HEK293 (cell line): ENCODE measurements around the gene ADRA1B.

Experiments used
- CTCF ChIA-PET: fragments of 350-600 bp; formaldehyde crosslinking; extraction: SDS; loops from one replicate; lab custom pipeline; 2021; ENCODE audit warnings: antibody characterized with exemption; lab: Yijun Ruan, JAX
- POLR2A ChIA-PET: fragments of 300-600 bp; formaldehyde crosslinking; extraction: SDS; loops from one replicate; lab custom pipeline; 2020; ENCODE audit warnings: antibody characterized with exemption, inconsistent platforms; lab: Yijun Ruan, JAX
- H3K27ac ChIP-seq: fragments of 200-500 bp; sonication (Bioruptor generic); 2 replicates; pipeline ENCODE4 v1.5.1; 2014; ENCODE audit warnings: low read depth, low read length, control low read depth, inconsistent platforms; ENCODE audit errors: extremely low read depth
- H3K36me3 ChIP-seq, 2 experiments: fragments of 200-500 bp in 1 of 2; sonication (Bioruptor generic) in 1 of 2; 1 replicate in 1 of 2; 2 replicates in 1 of 2; pipeline ENCODE4 v1.5.1; 2014 to 2017; ENCODE audit warnings: inconsistent platforms in 2 of 2, low read length in 2 of 2; ENCODE audit not compliant: control insufficient read depth in 2 of 2, insufficient read depth in 1 of 2
- H3K4me1 ChIP-seq: fragments of 200-500 bp; sonication (Bioruptor generic); 2 replicates; pipeline ENCODE4 v1.5.1; 2014; ENCODE audit warnings: mild to moderate bottlenecking, low read length, inconsistent platforms; ENCODE audit not compliant: control insufficient read depth, insufficient read depth
- H3K4me3 ChIP-seq: 2 replicates; pipeline ENCODE4 v1.5.1; 2011; ENCODE audit warnings: low read depth, mild to moderate bottlenecking, control low read depth, low read length, moderate library complexity
- H3K9me3 ChIP-seq: fragments of 200-500 bp; sonication (Bioruptor generic); 2 replicates; pipeline ENCODE4 v1.5.1; 2014; ENCODE audit warnings: low read depth, low read length, inconsistent platforms; ENCODE audit not compliant: control insufficient read depth, insufficient read depth
- AEBP2 ChIP-seq: fragments of 450-650 bp; formaldehyde crosslinking; IDR thresholded peaks from 2 replicates; pipeline ENCODE4 v1.5.1; 2016; ENCODE audit warnings: missing biosample characterization, missing genetic modification characterization, borderline replicate concordance
- GLI4 ChIP-seq: fragments of 450-650 bp; formaldehyde crosslinking; IDR thresholded peaks from 2 replicates; pipeline ENCODE4 v1.5.1; 2016; ENCODE audit warnings: missing biosample characterization, missing genetic modification characterization
- GLIS1 ChIP-seq: fragments of 450-650 bp; formaldehyde crosslinking; IDR thresholded peaks from 2 replicates; pipeline ENCODE4 v1.5.1; 2016; ENCODE audit warnings: missing biosample characterization, missing genetic modification characterization
- HOXC10 ChIP-seq: sonication (generic); formaldehyde crosslinking; IDR thresholded peaks from 2 replicates; pipeline ENCODE4 v1.8.1; 2023; ENCODE audit warnings: mild to moderate bottlenecking, missing genetic modification reagents
- KLF8 ChIP-seq: fragments of 450-650 bp; formaldehyde crosslinking; IDR thresholded peaks from 2 replicates; pipeline ENCODE4 v1.5.1; 2016; ENCODE audit warnings: missing biosample characterization, missing genetic modification characterization
- PRDM1 ChIP-seq: fragments of 450-650 bp; formaldehyde crosslinking; IDR thresholded peaks from 2 replicates; pipeline ENCODE4; 2016; ENCODE audit warnings: missing biosample characterization, missing genetic modification characterization
- SETDB1 ChIP-seq: IDR thresholded peaks from one replicate; pipeline ENCODE4 v1.6.1; 2017; ENCODE audit warnings: mild to moderate bottlenecking, low read length, moderate library complexity, mixed read lengths; ENCODE audit not compliant: insufficient read length
- SP3 ChIP-seq: fragments of 450-650 bp; formaldehyde crosslinking; IDR thresholded peaks from 2 replicates; pipeline ENCODE4 v1.5.1; 2016; ENCODE audit warnings: missing biosample characterization, missing genetic modification characterization
- SP7 ChIP-seq: fragments of 450-650 bp; formaldehyde crosslinking; IDR thresholded peaks from 2 replicates; pipeline ENCODE4 v1.5.1; 2016; ENCODE audit warnings: missing biosample characterization, missing genetic modification characterization
- ZNF138 ChIP-seq: fragments of 450-650 bp; formaldehyde crosslinking; IDR thresholded peaks from 2 replicates; pipeline ENCODE4 v1.5.1; 2016; ENCODE audit warnings: missing biosample characterization, missing genetic modification characterization, borderline replicate concordance
- ZNF23 ChIP-seq: fragments of 450-650 bp; formaldehyde crosslinking; IDR thresholded peaks from 2 replicates; pipeline ENCODE4 v1.5.1; 2016; ENCODE audit warnings: missing biosample characterization, missing genetic modification characterization, borderline replicate concordance
- ZNF24 ChIP-seq: fragments of 450-650 bp; formaldehyde crosslinking; IDR thresholded peaks from 2 replicates; pipeline ENCODE4 v1.5.1; 2016; ENCODE audit warnings: missing biosample characterization, missing genetic modification characterization
- ZNF302 ChIP-seq: fragments of 450-650 bp; formaldehyde crosslinking; IDR thresholded peaks from 2 replicates; pipeline ENCODE4 v1.5.1; 2016; ENCODE audit warnings: missing biosample characterization, missing genetic modification characterization, low read depth
- ZNF416 ChIP-seq: fragments of 450-650 bp; formaldehyde crosslinking; IDR thresholded peaks from 2 replicates; pipeline ENCODE4 v1.5.1; 2016; ENCODE audit warnings: missing biosample characterization, missing genetic modification characterization
- ZNF488 ChIP-seq: fragments of 450-650 bp; formaldehyde crosslinking; IDR thresholded peaks from 2 replicates; pipeline ENCODE4 v1.5.1; 2016; ENCODE audit warnings: missing biosample characterization, missing genetic modification characterization
- ZNF580 ChIP-seq: fragments of 450-650 bp; formaldehyde crosslinking; IDR thresholded peaks from 2 replicates; pipeline ENCODE4 v1.5.1; 2016; ENCODE audit warnings: missing biosample characterization, missing genetic modification characterization
- ZNF610 ChIP-seq: fragments of 450-650 bp; formaldehyde crosslinking; IDR thresholded peaks from 2 replicates; pipeline ENCODE4 v1.5.1; 2016; ENCODE audit warnings: missing biosample characterization, missing genetic modification characterization, borderline replicate concordance
- ZNF664 ChIP-seq: fragments of 450-650 bp; formaldehyde crosslinking; IDR thresholded peaks from 2 replicates; pipeline ENCODE4 v1.5.1; 2016; ENCODE audit warnings: missing biosample characterization, missing genetic modification characterization
- ZNF677 ChIP-seq: fragments of 450-650 bp; IDR thresholded peaks from 2 replicates; pipeline ENCODE4 v1.5.0; 2018; ENCODE audit warnings: missing biosample characterization, mild to moderate bottlenecking, missing genetic modification characterization, moderate library complexity
- ZNF76 ChIP-seq: fragments of 450-650 bp; formaldehyde crosslinking; IDR thresholded peaks from 2 replicates; pipeline ENCODE4; 2016; ENCODE audit warnings: low read depth, missing biosample characterization, missing genetic modification characterization, borderline replicate concordance
- ZSCAN4 ChIP-seq: fragments of 450-650 bp; formaldehyde crosslinking; IDR thresholded peaks from 2 replicates; pipeline ENCODE4 v1.5.1; 2017; ENCODE audit warnings: missing biosample characterization, missing genetic modification characterization

Gene ADRA1B

GRCh38 chr5:159881967-159882366, 34.3 kb upstream of the ADRA1B start:
- TF ChIP-seq ZNF23 (tag by site-specific recombination) (no peak), ZNF580 (tag by site-specific recombination) (no peak), ZNF416 (tag by site-specific recombination) (no peak), SETDB1 (no peak), PRDM1 (tag by site-specific recombination) (no peak), KLF8 (tag by site-specific recombination) (no peak), AEBP2 (no peak), HOXC10 (CRISPR knock-in tag) (no peak), ZNF302 (tag by site-specific recombination) (no peak), SP7 (no peak), ZNF677 (tag by site-specific recombination) (no peak), ZNF138 (tag by site-specific recombination) (no peak), GLI4 (tag by site-specific recombination) (no peak), SP3 (no peak), ZNF24 (tag by site-specific recombination) (no peak), ZNF76 (tag by site-specific recombination) (no peak), ZNF488 (tag by site-specific recombination) (no peak), ZNF610 (no peak), ZNF664 (tag by site-specific recombination) (no peak)
- peaks cover 7% of the 10 kb centered on the region for H3K4me1 ChIP-seq
- no peak overlapping the region for H3K27ac ChIP-seq
- ChIA-PET POLR2A (no interaction called here), CTCF (no interaction called here)
- H3K9me3 ChIP-seq, result no peaks in the 10 kb centered on the region
- no peak overlapping the region for H3K4me3 ChIP-seq
- no peaks in the 10 kb centered on the region for H3K36me3 ChIP-seq

GRCh38 chr5:159883522-159883950, 32.7 kb upstream of the ADRA1B start:
- ChIA-PET POLR2A (no interaction called here), CTCF (interaction anchor here (0.6 kb wide), 1 partner anchor 1289 kb away, joined by 3 read pairs; no protein-coding TSS in a partner anchor)
- no peaks in the 10 kb centered on the region for H3K9me3 ChIP-seq
- TF ChIP-seq ZSCAN4 (no peak), GLIS1 (tag by site-specific recombination) (no peak)
- H3K4me1 ChIP-seq, result peaks cover 7% of the 10 kb centered on the region
- H3K36me3 ChIP-seq, result no peaks in the 10 kb centered on the region
- H3K27ac ChIP-seq, result no peak overlapping the region
- no peak overlapping the region for H3K4me3 ChIP-seq
